ENCODE measurements around the gene BABAM2. TPM values are rescaled to one million over a fixed set of nuclear protein-coding genes. Genes with fewer than 3 reads are reported as not detected.

Gene BABAM2
- total and polyA plus RNA-seq, 4 donors: 17.2 to 53.8 (median 36.5) TPM

GRCh38 chr2:28137221-28137620 is 246.7 kb downstream of the BABAM2 start:
- Histone ChIP-seq H3K27me3 (ENCODE audit: control insufficient read depth in 1 of 2, insufficient read depth in 2 of 2, low read length in 1 of 2) (no peaks in the 10 kb centered on the region), H3K4me3 (ENCODE audit: low read length in 2 of 2) (no peak overlapping the region), H3K27ac (ENCODE audit: low read depth in 1 of 2, low read length in 2 of 2) (no peak overlapping the region), H3K9me3 (ENCODE audit: control insufficient read depth, low read length) (no peaks in the 10 kb centered on the region), H3K4me1 (ENCODE audit: control insufficient read depth in 1 of 2, insufficient read depth in 2 of 2, low read length in 2 of 2) (peaks cover 0 to 4% of the 10 kb centered on the region in 2 donors), H3K36me3 (ENCODE audit: control insufficient read depth in 1 of 2, insufficient read depth in 2 of 2, low read length in 1 of 2) (no peaks in the 10 kb centered on the region)
- ATAC-seq (ENCODE audit: low FRiP score): no peak
- intact Hi-C loops (cut with DNase I): no loop called here
- no peak for DNase-seq
- 5 to 12% methylated on average over 2 of the region's 2 CpGs for WGBS, 2 donors

GRCh38 chr2:28142386-28142785 is 251.9 kb downstream of the BABAM2 start:
- intact Hi-C loops (cut with DNase I): no loop called here
- no peak for DNase-seq
- H3K27ac ChIP-seq (ENCODE audit: low read depth in 1 of 2, low read length in 2 of 2): no peak overlapping the region
- no peak overlapping the region for H3K4me3 ChIP-seq (ENCODE audit: low read length in 2 of 2)
- no peaks in the 10 kb centered on the region for H3K9me3 ChIP-seq (ENCODE audit: control insufficient read depth, low read length)
- no peaks in the 10 kb centered on the region for H3K36me3 ChIP-seq (ENCODE audit: control insufficient read depth in 1 of 2, insufficient read depth in 2 of 2, low read length in 1 of 2)
- ATAC-seq (ENCODE audit: low FRiP score): no peak
- no peaks in the 10 kb centered on the region for H3K4me1 ChIP-seq (ENCODE audit: control insufficient read depth in 1 of 2, insufficient read depth in 2 of 2, low read length in 2 of 2)
- no peaks in the 10 kb centered on the region for H3K27me3 ChIP-seq (ENCODE audit: control insufficient read depth in 1 of 2, insufficient read depth in 2 of 2, low read length in 1 of 2)

GRCh38 chr2:28148000-28148399 is 257.5 kb downstream of the BABAM2 start:
- Histone ChIP-seq H3K27ac (ENCODE audit: low read depth in 1 of 2, low read length in 2 of 2) (no peak overlapping the region), H3K4me1 (ENCODE audit: control insufficient read depth in 1 of 2, insufficient read depth in 2 of 2, low read length in 2 of 2) (no peaks in the 10 kb centered on the region), H3K9me3 (ENCODE audit: control insufficient read depth, low read length) (no peaks in the 10 kb centered on the region), H3K4me3 (ENCODE audit: low read length in 2 of 2) (no peak overlapping the region), H3K27me3 (ENCODE audit: control insufficient read depth in 1 of 2, insufficient read depth in 2 of 2, low read length in 1 of 2) (no peaks in the 10 kb centered on the region), H3K36me3 (ENCODE audit: control insufficient read depth in 1 of 2, insufficient read depth in 2 of 2, low read length in 1 of 2) (no peaks in the 10 kb centered on the region)
- intact Hi-C loops (cut with DNase I): no loop called here
- no peak for ATAC-seq (ENCODE audit: low FRiP score)
- no peak for DNase-seq
- 98 to 99% methylated on average over 2 of the region's 2 CpGs for WGBS, 2 donors

GRCh38 chr2:28148566-28148965 is 258.0 kb downstream of the BABAM2 start:
- Histone ChIP-seq H3K9me3 (ENCODE audit: control insufficient read depth, low read length) (no peaks in the 10 kb centered on the region), H3K4me3 (ENCODE audit: low read length in 2 of 2) (no peak overlapping the region), H3K4me1 (ENCODE audit: control insufficient read depth in 1 of 2, insufficient read depth in 2 of 2, low read length in 2 of 2) (no peaks in the 10 kb centered on the region), H3K27me3 (ENCODE audit: control insufficient read depth in 1 of 2, insufficient read depth in 2 of 2, low read length in 1 of 2) (no peaks in the 10 kb centered on the region), H3K36me3 (ENCODE audit: control insufficient read depth in 1 of 2, insufficient read depth in 2 of 2, low read length in 1 of 2) (no peaks in the 10 kb centered on the region), H3K27ac (ENCODE audit: low read depth in 1 of 2, low read length in 2 of 2) (no peak overlapping the region)
- no peak for ATAC-seq (ENCODE audit: low FRiP score)
- 97 to 99% methylated on average over 5 of the region's 5 CpGs for WGBS, 2 donors
- intact Hi-C loops (cut with DNase I): no loop called here
- no peak for DNase-seq

- no peak overlapping the region for H3K4me3 ChIP-seq (ENCODE audit: low read length in 2 of 2)
- H3K4me1 ChIP-seq (ENCODE audit: control insufficient read depth in 1 of 2, insufficient read depth in 2 of 2, low read length in 2 of 2): no peaks in the 10 kb centered on the region
- H3K36me3 ChIP-seq (ENCODE audit: control insufficient read depth in 1 of 2, insufficient read depth in 2 of 2, low read length in 1 of 2): no peaks in the 10 kb centered on the region
- DNase-seq (no peak), ATAC-seq (ENCODE audit: low FRiP score) (no peak)
- H3K27me3 ChIP-seq (ENCODE audit: control insufficient read depth in 1 of 2, insufficient read depth in 2 of 2, low read length in 1 of 2): no peaks in the 10 kb centered on the region
- no peak overlapping the region for H3K27ac ChIP-seq (ENCODE audit: low read depth in 1 of 2, low read length in 2 of 2)
- intact Hi-C loops (cut with DNase I): no loop called here
- 3 to 15% methylated on average over 5 of the region's 5 CpGs for WGBS, 2 donors
- no peaks in the 10 kb centered on the region for H3K9me3 ChIP-seq (ENCODE audit: control insufficient read depth, low read length)
These were observed 259.8 kb downstream of the BABAM2 start for GRCh38 chr2:28150236-28150915.

GRCh38 chr2:28150994-28151393 is 260.5 kb downstream of the BABAM2 start:
- 80 to 88% methylated on average over 4 of the region's 4 CpGs for WGBS, 2 donors
- Histone ChIP-seq H3K9me3 (ENCODE audit: control insufficient read depth, low read length) (peaks cover 1% of the 10 kb centered on the region), H3K27ac (ENCODE audit: low read depth in 1 of 2, low read length in 2 of 2) (no peak overlapping the region), H3K27me3 (ENCODE audit: control insufficient read depth in 1 of 2, insufficient read depth in 2 of 2, low read length in 1 of 2) (no peaks in the 10 kb centered on the region), H3K36me3 (ENCODE audit: control insufficient read depth in 1 of 2, insufficient read depth in 2 of 2, low read length in 1 of 2) (no peaks in the 10 kb centered on the region), H3K4me3 (ENCODE audit: low read length in 2 of 2) (no peak overlapping the region), H3K4me1 (ENCODE audit: control insufficient read depth in 1 of 2, insufficient read depth in 2 of 2, low read length in 2 of 2) (no peaks in the 10 kb centered on the region)
- intact Hi-C loops (cut with DNase I): no loop called here
- ATAC-seq (ENCODE audit: low FRiP score) (no peak), DNase-seq (no peak)

- intact Hi-C loops (cut with DNase I): no loop called here
- Histone ChIP-seq H3K4me1 (ENCODE audit: control insufficient read depth in 1 of 2, insufficient read depth in 2 of 2, low read length in 2 of 2) (no peaks in the 10 kb centered on the region), H3K9me3 (ENCODE audit: control insufficient read depth, low read length) (peaks cover 1% of the 10 kb centered on the region), H3K4me3 (ENCODE audit: low read length in 2 of 2) (no peak overlapping the region), H3K27ac (ENCODE audit: low read depth in 1 of 2, low read length in 2 of 2) (no peak overlapping the region), H3K27me3 (ENCODE audit: control insufficient read depth in 1 of 2, insufficient read depth in 2 of 2, low read length in 1 of 2) (no peaks in the 10 kb centered on the region), H3K36me3 (ENCODE audit: control insufficient read depth in 1 of 2, insufficient read depth in 2 of 2, low read length in 1 of 2) (no peaks in the 10 kb centered on the region)
- ATAC-seq (ENCODE audit: low FRiP score) (no peak), DNase-seq (no peak)
- WGBS, 2 donors: 76 to 83% methylated on average over 3 of the region's 3 CpGs
These were observed 262.2 kb downstream of the BABAM2 start for GRCh38 chr2:28152585-28153280.

GRCh38 chr2:28153851-28154250 is 263.3 kb downstream of the BABAM2 start:
- DNase-seq (no peak), ATAC-seq (ENCODE audit: low FRiP score) (no peak)
- Histone ChIP-seq H3K4me1 (ENCODE audit: control insufficient read depth in 1 of 2, insufficient read depth in 2 of 2, low read length in 2 of 2) (no peaks in the 10 kb centered on the region), H3K27ac (ENCODE audit: low read depth in 1 of 2, low read length in 2 of 2) (no peak overlapping the region), H3K27me3 (ENCODE audit: control insufficient read depth in 1 of 2, insufficient read depth in 2 of 2, low read length in 1 of 2) (no peaks in the 10 kb centered on the region), H3K36me3 (ENCODE audit: control insufficient read depth in 1 of 2, insufficient read depth in 2 of 2, low read length in 1 of 2) (no peaks in the 10 kb centered on the region), H3K9me3 (ENCODE audit: control insufficient read depth, low read length) (peaks cover 1% of the 10 kb centered on the region), H3K4me3 (ENCODE audit: low read length in 2 of 2) (no peak overlapping the region)
- WGBS, 2 donors: 94 to 96% methylated on average over 3 of the region's 3 CpGs
- intact Hi-C loops (cut with DNase I): no loop called here

GRCh38 chr2:28155086-28155485 is 264.6 kb downstream of the BABAM2 start:
- intact Hi-C loops (cut with DNase I): no loop called here
- DNase-seq (no peak), ATAC-seq (ENCODE audit: low FRiP score) (no peak)
- no peak overlapping the region for H3K27ac ChIP-seq (ENCODE audit: low read depth in 1 of 2, low read length in 2 of 2)
- H3K4me1 ChIP-seq (ENCODE audit: control insufficient read depth in 1 of 2, insufficient read depth in 2 of 2, low read length in 2 of 2): no peaks in the 10 kb centered on the region
- WGBS, 2 donors: 97 to 98% methylated on average over 4 of the region's 4 CpGs
- H3K27me3 ChIP-seq (ENCODE audit: control insufficient read depth in 1 of 2, insufficient read depth in 2 of 2, low read length in 1 of 2): no peaks in the 10 kb centered on the region
- no peak overlapping the region for H3K4me3 ChIP-seq (ENCODE audit: low read length in 2 of 2)
- H3K9me3 ChIP-seq (ENCODE audit: control insufficient read depth, low read length): peaks cover 1% of the 10 kb centered on the region
- no peaks in the 10 kb centered on the region for H3K36me3 ChIP-seq (ENCODE audit: control insufficient read depth in 1 of 2, insufficient read depth in 2 of 2, low read length in 1 of 2)
